Caco-2 (cell line): Measurements from ENCODE around the gene VIPR2. TPM values are rescaled to one million over a fixed set of nuclear protein-coding genes. Genes with fewer than 3 reads are reported as not detected.

Experiments
- BruUV-seq: library from RNA; stranded (reverse); fragments of 400-500 nt; replicated peaks from 2 replicates; lab custom pipeline; 2021; lab: Mats Ljungman, UMichigan
- CTCF ChIA-PET: fragments of 300-600 bp; sonication (Branson Sonifier 250); formaldehyde crosslinking; loops from one replicate; lab custom pipeline; 2022; ENCODE audit warnings: antibody characterized with exemption; lab: Charles Lee
- POLR2A ChIA-PET: fragments of 300-600 bp; sonication (Branson Sonifier 250); formaldehyde crosslinking; loops from one replicate; lab custom pipeline; 2022; ENCODE audit warnings: antibody characterized with exemption; lab: Charles Lee
- DNase-seq, 2 experiments: peaks; one replicate each; pipeline versions ENCODE4 v3.0.0 to v3.0.0-alpha.2; 2020 to 2022
- H3K27me3 ChIP-seq: replicated peaks from 2 replicates; pipeline ENCODE4 v1.6.0; 2011; ENCODE audit warnings: low read length; ENCODE audit not compliant: control insufficient read depth, insufficient read depth
- H3K36me3 ChIP-seq: 2 replicates; pipeline ENCODE4 v1.5.1; 2011; ENCODE audit warnings: low read length; ENCODE audit not compliant: control insufficient read depth, insufficient read depth
- H3K4me1 ChIP-seq: fragments of 250-450 bp; sonication (Bioruptor Pico); 2 replicates; pipeline ENCODE4 v1.5.1; 2020; ENCODE audit warnings: mild to moderate bottlenecking
- H3K4me3 ChIP-seq: 2 replicates; pipeline ENCODE4 v1.5.1; 2011; ENCODE audit warnings: low read depth, mild to moderate bottlenecking, control low read depth, low read length
- H3K9me3 ChIP-seq: fragments of 250-450 bp; sonication (Bioruptor Pico); 2 replicates; pipeline ENCODE4 v1.5.1; 2020; ENCODE audit warnings: mild to moderate bottlenecking, moderate library complexity
- H3K27ac Mint-ChIP-seq: one replicate; pipeline ENCODE4 v1.8.0; 2022; ENCODE audit warnings: mixed read lengths; ENCODE audit not compliant: unreplicated experiment
- H3K27me3 Mint-ChIP-seq: one replicate; pipeline ENCODE4 v1.8.0; 2022; ENCODE audit warnings: mixed read lengths; ENCODE audit not compliant: insufficient read depth, unreplicated experiment
- H3K36me3 Mint-ChIP-seq: one replicate; pipeline ENCODE4 v1.8.0; 2022; ENCODE audit warnings: mild to moderate bottlenecking, mixed read lengths; ENCODE audit not compliant: insufficient read depth, unreplicated experiment
- H3K4me1 Mint-ChIP-seq: one replicate; pipeline ENCODE4 v1.8.0; 2022; ENCODE audit warnings: low read depth, mixed read lengths; ENCODE audit not compliant: unreplicated experiment
- H3K4me3 Mint-ChIP-seq: one replicate; pipeline ENCODE4 v1.8.0; 2022; ENCODE audit warnings: mild to moderate bottlenecking, moderate library complexity, mixed read lengths; ENCODE audit not compliant: unreplicated experiment
- H3K9me3 Mint-ChIP-seq: one replicate; pipeline ENCODE4 v1.8.0; 2022; ENCODE audit warnings: mixed read lengths; ENCODE audit not compliant: unreplicated experiment
- CTCF ChIP-seq, 2 experiments: fragments of 200-600 bp in 1 of 2; IDR thresholded peaks; 1 replicate in 1 of 2; 2 replicates in 1 of 2; pipeline versions ENCODE4 v1.5.1 to v1.8.0; 2011 to 2022; ENCODE audit warnings: antibody characterized with exemption in 1 of 2, control low read depth in 1 of 2, inconsistent platforms in 1 of 2, low read depth in 1 of 2, low read length in 1 of 2, mild to moderate bottlenecking in 1 of 2, moderate library complexity in 1 of 2; ENCODE audit not compliant: insufficient read depth in 1 of 2, severe bottlenecking in 1 of 2, unreplicated experiment in 1 of 2
- intact Hi-C: fragments of 100-400 bp; cut with micrococcal nuclease; formaldehyde crosslinking; loops from one replicate; pipeline ENCODE4 v1.10.0; 2022; ENCODE audit not compliant: unreplicated experiment
- total RNA-seq: library from RNA; stranded (reverse); gene quantifications from 2 replicates; pipeline ENCODE4 v1.2.3, GENCODE V29; 2022

VIPR2 gene
- total RNA-seq, 1 experiment from 2014 or later = not detected

- DNase-seq = no peak
- CTCF ChIA-PET = no interaction called here
- peaks cover 3% of the 10 kb centered on the region for H3K27me3 Mint-ChIP-seq
Observed at GRCh38 chr7:159088016-159088865, 56.4 kb downstream of the VIPR2 start.

GRCh38 chr7:159086301-159086925 is 58.3 kb downstream of the VIPR2 start:
- Mint-ChIP-seq H3K9me3 (no peaks in the 10 kb centered on the region), H3K4me1 (no peaks in the 10 kb centered on the region), H3K27ac (no peak overlapping the region), H3K27me3 (peaks cover 3% of the 10 kb centered on the region), H3K4me3 (no peak overlapping the region), H3K36me3 (no peaks in the 10 kb centered on the region)
- BruUV-seq = no TSS peak
- no peak overlapping the region for H3K4me3 ChIP-seq
- ChIA-PET CTCF (no interaction called here), POLR2A (no interaction called here)
- peak in 1 of 2 experiments; percentile 9 for DNase-seq
- no peaks in the 10 kb centered on the region for H3K27me3 ChIP-seq
- TF ChIP-seq CTCF (IDR thresholded peaks at IDR 0.05; ENCODE audit: insufficient read depth in 1 of 2, low read depth in 1 of 2, low read length in 1 of 2, severe bottlenecking in 1 of 2, unreplicated experiment in 1 of 2) = no peak
- intact Hi-C loops = no loop called here
- no peaks in the 10 kb centered on the region for H3K9me3 ChIP-seq
- H3K36me3 ChIP-seq = no peaks in the 10 kb centered on the region
- no peaks in the 10 kb centered on the region for H3K4me1 ChIP-seq

More at GRCh38 chr7:159088016-159088865, 56.4 kb downstream of the VIPR2 start:
- no peaks in the 10 kb centered on the region for H3K36me3 Mint-ChIP-seq
- H3K9me3 Mint-ChIP-seq = no peaks in the 10 kb centered on the region
- no peaks in the 10 kb centered on the region for H3K36me3 ChIP-seq
- no peak overlapping the region for H3K4me3 Mint-ChIP-seq
- intact Hi-C loops = no loop called here
- no peak overlapping the region for H3K4me3 ChIP-seq
- no peaks in the 10 kb centered on the region for H3K9me3 ChIP-seq
- POLR2A ChIA-PET = no interaction called here
- H3K4me1 Mint-ChIP-seq = no peaks in the 10 kb centered on the region
- no peak for TF ChIP-seq CTCF (IDR thresholded peaks at IDR 0.05; ENCODE audit: insufficient read depth in 1 of 2, low read depth in 1 of 2, low read length in 1 of 2, severe bottlenecking in 1 of 2, unreplicated experiment in 1 of 2)
- H3K4me1 ChIP-seq = no peaks in the 10 kb centered on the region
- BruUV-seq = no TSS peak
- H3K27ac Mint-ChIP-seq = no peak overlapping the region
- no peaks in the 10 kb centered on the region for H3K27me3 ChIP-seq

- BruUV-seq = no TSS peak
Observed at GRCh38 chr7:159084069-159084801, 60.4 kb downstream of the VIPR2 start.

More at GRCh38 chr7:159084069-159084801, 60.4 kb downstream of the VIPR2 start:
- CTCF ChIA-PET = no interaction called here
- no peaks in the 10 kb centered on the region for H3K4me1 ChIP-seq
- no peak overlapping the region for H3K4me3 Mint-ChIP-seq
- H3K36me3 ChIP-seq = no peaks in the 10 kb centered on the region
- H3K9me3 ChIP-seq = no peaks in the 10 kb centered on the region
- H3K9me3 Mint-ChIP-seq = no peaks in the 10 kb centered on the region
- no peaks in the 10 kb centered on the region for H3K36me3 Mint-ChIP-seq
- no peak overlapping the region for H3K27ac Mint-ChIP-seq
- no peaks in the 10 kb centered on the region for H3K27me3 ChIP-seq
- no peak overlapping the region for H3K4me3 ChIP-seq
- H3K27me3 Mint-ChIP-seq = no peaks in the 10 kb centered on the region
- POLR2A ChIA-PET = no interaction called here
- intact Hi-C loops = no loop called here
- no peaks in the 10 kb centered on the region for H3K4me1 Mint-ChIP-seq
- TF ChIP-seq CTCF (IDR thresholded peaks at IDR 0.05; ENCODE audit: insufficient read depth in 1 of 2, low read depth in 1 of 2, low read length in 1 of 2, severe bottlenecking in 1 of 2, unreplicated experiment in 1 of 2) = no peak
- DNase-seq = peak in 1 of 2 experiments; percentile 28
